Measurements from ENCODE around the gene SESTD1.

DNA sequence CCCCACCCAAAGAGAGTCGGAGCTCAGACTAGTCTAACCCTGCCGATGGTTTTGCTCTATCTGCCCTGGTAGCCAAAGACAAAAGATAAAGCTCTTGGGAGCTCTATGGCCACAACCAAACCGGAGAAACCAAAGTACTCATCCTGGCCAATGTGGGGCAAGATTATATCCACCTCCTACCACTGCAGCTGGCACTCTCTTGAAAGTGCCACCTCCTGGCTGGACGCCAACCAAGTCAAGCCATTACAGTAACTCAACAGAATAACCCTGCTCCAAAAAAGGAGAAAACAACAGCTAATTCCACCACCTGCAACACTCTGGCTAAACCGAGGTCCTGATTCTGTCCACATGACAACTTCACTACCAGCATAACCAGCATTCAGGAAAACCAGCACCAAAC is 57.6 kb downstream of the SESTD1 start:
- TF ChIP-seq POLR2A (IDR thresholded peaks at IDR 0.05; ENCODE audit: low read depth, low read length) = no peak
- TF ChIP-seq, protein P1, sequence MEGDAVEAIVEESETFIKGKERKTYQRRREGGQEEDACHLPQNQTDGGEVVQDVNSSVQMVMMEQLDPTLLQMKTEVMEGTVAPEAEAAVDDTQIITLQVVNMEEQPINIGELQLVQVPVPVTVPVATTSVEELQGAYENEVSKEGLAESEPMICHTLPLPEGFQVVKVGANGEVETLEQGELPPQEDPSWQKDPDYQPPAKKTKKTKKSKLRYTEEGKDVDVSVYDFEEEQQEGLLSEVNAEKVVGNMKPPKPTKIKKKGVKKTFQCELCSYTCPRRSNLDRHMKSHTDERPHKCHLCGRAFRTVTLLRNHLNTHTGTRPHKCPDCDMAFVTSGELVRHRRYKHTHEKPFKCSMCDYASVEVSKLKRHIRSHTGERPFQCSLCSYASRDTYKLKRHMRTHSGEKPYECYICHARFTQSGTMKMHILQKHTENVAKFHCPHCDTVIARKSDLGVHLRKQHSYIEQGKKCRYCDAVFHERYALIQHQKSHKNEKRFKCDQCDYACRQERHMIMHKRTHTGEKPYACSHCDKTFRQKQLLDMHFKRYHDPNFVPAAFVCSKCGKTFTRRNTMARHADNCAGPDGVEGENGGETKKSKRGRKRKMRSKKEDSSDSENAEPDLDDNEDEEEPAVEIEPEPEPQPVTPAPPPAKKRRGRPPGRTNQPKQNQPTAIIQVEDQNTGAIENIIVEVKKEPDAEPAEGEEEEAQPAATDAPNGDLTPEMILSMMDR (conservative IDR thresholded peaks at IDR 0.05; ENCODE audit: low read depth, low read length) = no peak
- TF ChIP-seq BHLHE40 (IDR thresholded peaks at IDR 0.05; ENCODE audit: low read depth, low read length) = no peak
- TF ChIP-seq CHD1 (IDR thresholded peaks at IDR 0.05; ENCODE audit: low read depth, low read length) = no peak
- TF ChIP-seq RAD21 (IDR thresholded peaks at IDR 0.05; ENCODE audit: low read length) = no peak
- no peak for TF ChIP-seq MXI1 (IDR thresholded peaks at IDR 0.05; ENCODE audit: borderline replicate concordance, low read depth, low read length)
- no peak for TF ChIP-seq FOS (IDR thresholded peaks at IDR 0.05; ENCODE audit: low read depth, low read length)
- TF ChIP-seq, protein P2, sequence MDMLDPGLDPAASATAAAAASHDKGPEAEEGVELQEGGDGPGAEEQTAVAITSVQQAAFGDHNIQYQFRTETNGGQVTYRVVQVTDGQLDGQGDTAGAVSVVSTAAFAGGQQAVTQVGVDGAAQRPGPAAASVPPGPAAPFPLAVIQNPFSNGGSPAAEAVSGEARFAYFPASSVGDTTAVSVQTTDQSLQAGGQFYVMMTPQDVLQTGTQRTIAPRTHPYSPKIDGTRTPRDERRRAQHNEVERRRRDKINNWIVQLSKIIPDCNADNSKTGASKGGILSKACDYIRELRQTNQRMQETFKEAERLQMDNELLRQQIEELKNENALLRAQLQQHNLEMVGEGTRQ (IDR thresholded peaks at IDR 0.05; ENCODE audit: low read depth, low read length) = no peak
